Suprapubic skin (tissue), 4 donors: Measurements from ENCODE around the gene SLC10A6.

Source experiments
- POLR2A ChIP-seq, 2 donors: fragments of 450-650 bp; IDR thresholded peaks; one replicate each; pipeline ENCODE4 v1.6.1; 2017; ENCODE audit warnings: antibody characterized with exemption in 2 of 2, mild to moderate bottlenecking in 2 of 2, moderate library complexity in 2 of 2
- POLR2AphosphoS5 ChIP-seq, 3 donors: sonication (generic); formaldehyde crosslinking; IDR thresholded peaks; one replicate each; pipeline ENCODE4 v1.6.1; 2017; ENCODE audit warnings: antibody characterized with exemption in 3 of 3
- TF ChIP-seq, protein P1 (sequence below), 2 donors: fragments of 200-600 bp in 1 of 2; fragments of 450-650 bp in 1 of 2; sonication (generic) in 1 of 2; IDR thresholded peaks; one replicate each; pipeline ENCODE4 v1.5.1; 2016 to 2019; ENCODE audit warnings: antibody characterized with exemption in 2 of 2, mild to moderate bottlenecking in 1 of 2, moderate library complexity in 1 of 2

DNA sequence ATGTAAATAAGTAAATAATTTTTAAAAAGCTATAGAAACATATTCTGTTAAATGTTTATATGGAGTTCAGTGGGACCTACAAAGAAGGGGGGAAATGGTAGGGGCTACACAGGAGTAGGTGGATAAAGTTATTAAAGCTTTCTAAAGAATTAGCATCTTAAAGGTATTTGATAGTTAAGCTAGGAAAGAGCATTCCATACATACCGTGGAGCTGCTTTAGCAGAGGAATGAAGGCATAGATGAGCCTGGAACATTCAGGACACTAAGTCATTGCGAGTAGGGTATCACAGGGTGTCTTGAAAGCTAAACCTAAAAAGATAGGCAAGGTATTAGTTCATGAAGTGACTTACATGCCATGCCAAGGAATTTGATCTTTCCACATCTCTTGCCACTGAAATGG lies 60.4 kb downstream of the SLC10A6 start:
- no peak for TF ChIP-seq POLR2A (IDR thresholded peaks at IDR 0.05)
- TF ChIP-seq, protein P1, sequence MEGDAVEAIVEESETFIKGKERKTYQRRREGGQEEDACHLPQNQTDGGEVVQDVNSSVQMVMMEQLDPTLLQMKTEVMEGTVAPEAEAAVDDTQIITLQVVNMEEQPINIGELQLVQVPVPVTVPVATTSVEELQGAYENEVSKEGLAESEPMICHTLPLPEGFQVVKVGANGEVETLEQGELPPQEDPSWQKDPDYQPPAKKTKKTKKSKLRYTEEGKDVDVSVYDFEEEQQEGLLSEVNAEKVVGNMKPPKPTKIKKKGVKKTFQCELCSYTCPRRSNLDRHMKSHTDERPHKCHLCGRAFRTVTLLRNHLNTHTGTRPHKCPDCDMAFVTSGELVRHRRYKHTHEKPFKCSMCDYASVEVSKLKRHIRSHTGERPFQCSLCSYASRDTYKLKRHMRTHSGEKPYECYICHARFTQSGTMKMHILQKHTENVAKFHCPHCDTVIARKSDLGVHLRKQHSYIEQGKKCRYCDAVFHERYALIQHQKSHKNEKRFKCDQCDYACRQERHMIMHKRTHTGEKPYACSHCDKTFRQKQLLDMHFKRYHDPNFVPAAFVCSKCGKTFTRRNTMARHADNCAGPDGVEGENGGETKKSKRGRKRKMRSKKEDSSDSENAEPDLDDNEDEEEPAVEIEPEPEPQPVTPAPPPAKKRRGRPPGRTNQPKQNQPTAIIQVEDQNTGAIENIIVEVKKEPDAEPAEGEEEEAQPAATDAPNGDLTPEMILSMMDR (IDR thresholded peaks at IDR 0.05), result no peak
- TF ChIP-seq POLR2AphosphoS5 (IDR thresholded peaks at IDR 0.05), result no peak
